DMS153 treated with DMSO at 0.1 percent for 48 hours (cell line): Measurements from ENCODE around the gene PDK1.
A peak's percentile ranks its signal among the peaks of the same experiment; 100 is the strongest.

Experiments
- DNase-seq: peaks from one replicate; lab custom pipeline; 2025; ENCODE audit not compliant: unreplicated experiment; lab: John Stamatoyannopoulos, UW

The PDK1 gene

GRCh38 chr2:172639823-172640222, 83.9 kb downstream of the PDK1 start:
- no peak for DNase-seq

- DNase-seq: peak; percentile 17
These were observed 84.5 kb downstream of the PDK1 start for GRCh38 chr2:172640389-172640788.

- no peak for DNase-seq
These were observed 86.6 kb downstream of the PDK1 start for GRCh38 chr2:172642301-172643020.

GRCh38 chr2:172643142-172643541, 87.3 kb downstream of the PDK1 start:
- no peak for DNase-seq

- DNase-seq: no peak
These were observed 91.5 kb downstream of the PDK1 start for GRCh38 chr2:172647439-172647838.

- no peak for DNase-seq
These were observed 99.4 kb downstream of the PDK1 start for GRCh38 chr2:172655091-172655837.

- no peak for DNase-seq
These were observed 100.1 kb downstream of the PDK1 start for GRCh38 chr2:172655838-172656573.
